Common myeloid progenitor, CD34-positive (primary cell): ENCODE results near the gene ACSL1. TPM values are rescaled to one million over a fixed set of nuclear protein-coding genes. Genes with fewer than 3 reads are reported as not detected.

Experiments
- CTCF ChIA-PET: fragments of 350-600 bp; sonication (Branson Sonifier 250); formaldehyde crosslinking; loops from one replicate; lab custom pipeline; 2021; ENCODE audit warnings: antibody characterized with exemption; lab: Charles Lee
- POLR2A ChIA-PET: fragments of 350-600 bp; sonication (Branson Sonifier 250); formaldehyde crosslinking; loops from one replicate; lab custom pipeline; 2021; ENCODE audit warnings: antibody characterized with exemption; lab: Charles Lee
- DNase-seq, 3 donors: peaks; one replicate each; pipeline versions ENCODE4 v3.0.0 to v3.0.0-alpha.2; 2013
- H3K27ac ChIP-seq, 2 experiments: 1 replicate in 1 of 2; 2 replicates in 1 of 2; pipeline ENCODE4 v1.7.0; 2013; ENCODE audit warnings: inconsistent platforms in 2 of 2, low read length in 2 of 2, mild to moderate bottlenecking in 2 of 2, low read depth in 1 of 2, moderate library complexity in 1 of 2; ENCODE audit not compliant: severe bottlenecking in 2 of 2, insufficient read depth in 1 of 2, poor library complexity in 1 of 2
- H3K27me3 ChIP-seq, 5 experiments: replicated peaks in 2 of 5; 1 replicate in 3 of 5; 2 replicates in 2 of 5; pipeline versions ENCODE4 v1.6.1 to v1.7.0; 2013; ENCODE audit warnings: low read length in 4 of 5, mild to moderate bottlenecking in 2 of 5, moderate library complexity in 2 of 5, inconsistent platforms in 1 of 5; ENCODE audit not compliant: insufficient read depth in 5 of 5, control insufficient read depth in 4 of 5
- H3K36me3 ChIP-seq, 4 experiments: 1 replicate in 2 of 4; 2 replicates in 2 of 4; pipeline versions ENCODE4 v1.6.1 to v1.7.0; 2013; ENCODE audit warnings: low read length in 3 of 4, control low read depth in 1 of 4, mild to moderate bottlenecking in 1 of 4; ENCODE audit not compliant: control insufficient read depth in 4 of 4, insufficient read depth in 4 of 4
- H3K4me1 ChIP-seq, 4 experiments: 1 replicate in 3 of 4; 2 replicates in 1 of 4; pipeline versions ENCODE4 v1.6.1 to v1.7.1; 2013; ENCODE audit warnings: low read length in 3 of 4, mild to moderate bottlenecking in 3 of 4, control low read depth in 1 of 4, inconsistent platforms in 1 of 4, moderate library complexity in 1 of 4; ENCODE audit not compliant: control insufficient read depth in 4 of 4, insufficient read depth in 4 of 4; ENCODE audit errors: control extremely low read depth in 1 of 4
- H3K4me3 ChIP-seq, 7 experiments: 1 replicate in 4 of 7; 2 replicates in 3 of 7; pipeline versions ENCODE4 v1.5.1 to v1.7.0; 2013; ENCODE audit warnings: mild to moderate bottlenecking in 7 of 7, low read length in 6 of 7, moderate library complexity in 6 of 7, inconsistent platforms in 2 of 7, low read depth in 2 of 7, control low read depth in 1 of 7; ENCODE audit not compliant: insufficient read depth in 4 of 7, control insufficient read depth in 1 of 7; ENCODE audit errors: extremely low read depth in 1 of 7
- H3K9me3 ChIP-seq, 5 experiments: 1 replicate in 4 of 5; 2 replicates in 1 of 5; pipeline versions ENCODE4 v1.6.1 to v1.7.1; 2013; ENCODE audit warnings: low read length in 4 of 5, mild to moderate bottlenecking in 2 of 5, inconsistent platforms in 1 of 5, low read depth in 1 of 5, moderate library complexity in 1 of 5; ENCODE audit not compliant: control insufficient read depth in 4 of 5, insufficient read depth in 2 of 5; ENCODE audit errors: control extremely low read depth in 1 of 5
- WGBS: methylation state at CpG from one replicate; pipeline ENCODE4 v1.1.5; 2013; ENCODE audit not compliant: insufficient coverage; 5-methylcytosine and 5-hydroxymethylcytosine counted together
- polyA plus RNA-seq: library from polyadenylated mRNA; unstranded; fragments of 120-200 nt; gene quantifications from one replicate; pipeline ENCODE4 v1.2.1, GENCODE V29; 2013

Gene ACSL1, protein sequence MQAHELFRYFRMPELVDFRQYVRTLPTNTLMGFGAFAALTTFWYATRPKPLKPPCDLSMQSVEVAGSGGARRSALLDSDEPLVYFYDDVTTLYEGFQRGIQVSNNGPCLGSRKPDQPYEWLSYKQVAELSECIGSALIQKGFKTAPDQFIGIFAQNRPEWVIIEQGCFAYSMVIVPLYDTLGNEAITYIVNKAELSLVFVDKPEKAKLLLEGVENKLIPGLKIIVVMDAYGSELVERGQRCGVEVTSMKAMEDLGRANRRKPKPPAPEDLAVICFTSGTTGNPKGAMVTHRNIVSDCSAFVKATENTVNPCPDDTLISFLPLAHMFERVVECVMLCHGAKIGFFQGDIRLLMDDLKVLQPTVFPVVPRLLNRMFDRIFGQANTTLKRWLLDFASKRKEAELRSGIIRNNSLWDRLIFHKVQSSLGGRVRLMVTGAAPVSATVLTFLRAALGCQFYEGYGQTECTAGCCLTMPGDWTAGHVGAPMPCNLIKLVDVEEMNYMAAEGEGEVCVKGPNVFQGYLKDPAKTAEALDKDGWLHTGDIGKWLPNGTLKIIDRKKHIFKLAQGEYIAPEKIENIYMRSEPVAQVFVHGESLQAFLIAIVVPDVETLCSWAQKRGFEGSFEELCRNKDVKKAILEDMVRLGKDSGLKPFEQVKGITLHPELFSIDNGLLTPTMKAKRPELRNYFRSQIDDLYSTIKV
- 38.9 TPM for polyA plus RNA-seq

DNA sequence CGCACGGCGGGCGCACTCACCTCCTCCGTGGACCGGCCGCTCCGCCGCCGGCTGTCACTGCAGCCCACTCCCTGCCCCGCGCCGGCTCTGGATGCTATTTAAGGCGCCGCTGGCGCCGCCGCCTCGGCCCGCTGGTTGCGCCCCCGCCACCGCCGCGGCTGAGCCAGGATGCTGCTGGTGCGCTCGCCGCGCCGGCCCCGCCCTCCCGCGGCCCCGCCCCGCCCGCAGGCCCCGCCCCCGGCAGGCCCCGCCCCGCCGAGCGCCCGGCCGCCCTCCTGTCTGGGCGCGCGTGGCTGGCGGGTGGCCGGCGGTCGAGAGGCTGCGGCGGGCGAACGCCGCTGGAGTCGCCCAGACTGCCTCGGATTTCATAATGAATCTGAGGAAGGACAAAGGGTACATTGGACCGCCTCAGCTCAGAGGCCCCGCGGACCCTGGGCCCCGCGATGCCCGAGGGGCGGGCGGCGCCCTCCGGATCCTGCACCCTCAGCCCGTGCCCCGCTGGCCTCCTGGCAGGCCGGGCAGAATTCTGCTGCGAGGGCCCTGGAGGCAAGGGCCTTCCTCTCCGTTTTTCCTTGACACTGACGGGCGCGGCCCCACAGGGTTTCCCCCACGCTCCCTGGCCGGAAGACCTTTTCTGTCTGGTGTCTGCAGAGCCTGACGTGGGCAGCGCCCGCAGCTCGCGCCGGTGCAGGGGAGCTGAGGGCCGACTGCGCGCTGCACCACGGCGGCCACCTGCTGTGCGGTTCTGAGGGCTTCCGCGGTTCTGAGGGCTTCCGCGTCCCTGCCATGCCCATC, at the start of gene ACSL1:
Gene ACSL1 (minus strand): TSS at position 73 of the 795 bp plus-strand sequence. CDS start 22,454 bp downstream, outside the sequence.
- ChIA-PET POLR2A (interaction anchor here (1.1 to 1.9 kb wide), 3 partner anchors 29 to 64 kb away, joined by 3 to 8 read pairs (median 5); no protein-coding TSS in a partner anchor), CTCF (interaction anchor here (0.6 to 1.1 kb wide), 2 partner anchors 13 to 31 kb away, joined by 3 read pairs; no protein-coding TSS in a partner anchor)
- Histone ChIP-seq H3K27ac (peak within 1 kb of the TSS in 1 of 2 experiments; percentile 68), H3K4me3 (peak within 1 kb of the TSS; percentile 70 to 89 (median 74)), H3K9me3 (no peaks in the 10 kb centered on the region), H3K4me1 (peaks cover 14 to 46% (median 41%) of the 10 kb centered on the region in 4 experiments), H3K36me3 (no peaks in the 10 kb centered on the region), H3K27me3 (no peaks in the 10 kb centered on the region)
- peak; percentile 74 to 89 (median 86) for DNase-seq
- WGBS: 0% methylated on average over 65 of the region's 94 CpGs

DNA sequence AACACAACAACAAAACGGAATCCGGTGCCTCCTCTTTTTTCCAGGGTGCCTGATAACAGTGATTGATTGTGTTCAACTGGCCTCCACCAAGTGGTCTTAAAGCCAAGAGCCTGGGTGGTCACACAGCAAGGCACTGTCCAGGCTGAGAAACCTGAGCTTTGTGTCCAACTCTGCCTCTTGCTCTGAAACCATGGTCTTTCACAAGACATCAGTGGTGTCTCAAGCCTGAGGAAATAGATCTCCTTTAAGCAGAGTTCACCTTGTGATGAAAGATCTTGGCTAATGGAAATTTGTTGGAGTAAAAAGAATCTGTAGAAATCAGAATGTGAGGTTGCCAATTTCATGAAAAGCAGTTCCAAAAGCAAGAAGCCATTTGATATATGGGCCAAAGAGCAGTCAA, 47.3 kb upstream of the ACSL1 start:
- ChIA-PET POLR2A (no interaction called here), CTCF (interaction anchor here (1.0 to 1.8 kb wide), 5 partner anchors 13 to 128 kb away, joined by 3 to 7 read pairs (median 3); no protein-coding TSS in a partner anchor)
- 100% methylated on average over 1 of the region's 2 CpGs for WGBS

DNA sequence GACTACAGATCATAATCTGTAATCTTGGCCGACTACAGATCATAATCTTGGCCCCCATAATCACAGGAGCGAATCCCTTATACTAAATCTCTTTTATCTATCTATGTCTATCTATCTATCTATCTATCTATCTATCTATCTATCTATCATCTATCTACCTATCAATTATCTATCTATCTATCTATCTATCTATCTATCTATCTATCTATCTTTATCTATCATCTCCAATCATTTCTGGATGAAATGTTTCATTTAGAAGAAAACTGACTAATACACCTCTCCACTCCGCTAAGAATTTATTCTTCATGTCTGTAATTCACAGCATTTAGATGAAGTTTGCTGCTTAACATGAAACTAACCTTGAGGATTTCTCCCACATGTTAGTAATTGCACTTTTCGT, 45.0 kb upstream of the ACSL1 start:
- DNase-seq: no peak
- Histone ChIP-seq H3K27me3 (no peaks in the 10 kb centered on the region), H3K27ac (no peak overlapping the region), H3K36me3 (no peaks in the 10 kb centered on the region), H3K9me3 (peaks cover 0 to 5% (median 0%) of the 10 kb centered on the region in 5 experiments), H3K4me1 (peaks cover 8 to 28% (median 21%) of the 10 kb centered on the region in 4 experiments), H3K4me3 (no peak overlapping the region)
- ChIA-PET CTCF (interaction anchor here (0.6 kb wide), 1 partner anchor 15 kb away, joined by 4 read pairs; no protein-coding TSS in a partner anchor), POLR2A (no interaction called here)
- WGBS: 96% methylated on average over 2 of the region's 4 CpGs

More for the DNA sequence above, 47.3 kb upstream of the ACSL1 start:
- Histone ChIP-seq H3K27me3 (no peaks in the 10 kb centered on the region), H3K36me3 (no peaks in the 10 kb centered on the region), H3K27ac (no peak overlapping the region), H3K4me3 (no peak overlapping the region), H3K9me3 (peaks cover 0 to 5% (median 0%) of the 10 kb centered on the region in 5 experiments), H3K4me1 (peaks cover 0 to 7% (median 2%) of the 10 kb centered on the region in 4 experiments)
- DNase-seq: no peak

DNA sequence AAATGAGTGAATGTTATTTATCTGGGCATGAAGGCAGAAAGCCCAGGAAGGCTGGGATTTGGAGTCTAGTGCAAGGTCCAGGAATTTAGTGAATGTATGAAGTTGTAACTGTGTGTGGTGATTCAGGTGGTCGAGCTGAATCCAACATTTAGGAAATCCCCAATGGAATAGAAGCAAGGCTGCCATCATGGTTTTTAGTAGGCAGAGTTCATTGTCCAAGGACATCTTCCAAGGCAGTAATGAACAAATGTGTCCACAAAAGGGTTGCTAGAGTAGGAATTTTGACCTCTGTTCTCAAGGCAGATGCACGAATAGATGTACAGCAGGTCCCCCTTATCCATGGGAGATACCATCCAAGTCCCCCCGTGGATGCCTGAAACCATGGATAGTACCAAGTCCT, 42.9 kb upstream of the ACSL1 start:
- 100% methylated on average over 1 of the region's 3 CpGs for WGBS
- ChIA-PET POLR2A (no interaction called here), CTCF (interaction anchor here (1.3 kb wide), 1 partner anchor 44 kb away, joined by 3 read pairs; no protein-coding TSS in a partner anchor)
- Histone ChIP-seq H3K4me3 (no peak overlapping the region), H3K9me3 (peaks cover 0 to 5% (median 0%) of the 10 kb centered on the region in 5 experiments), H3K4me1 (peaks cover 8 to 29% (median 24%) of the 10 kb centered on the region in 4 experiments), H3K27ac (no peak overlapping the region), H3K27me3 (no peaks in the 10 kb centered on the region), H3K36me3 (no peaks in the 10 kb centered on the region)
- no peak for DNase-seq

DNA sequence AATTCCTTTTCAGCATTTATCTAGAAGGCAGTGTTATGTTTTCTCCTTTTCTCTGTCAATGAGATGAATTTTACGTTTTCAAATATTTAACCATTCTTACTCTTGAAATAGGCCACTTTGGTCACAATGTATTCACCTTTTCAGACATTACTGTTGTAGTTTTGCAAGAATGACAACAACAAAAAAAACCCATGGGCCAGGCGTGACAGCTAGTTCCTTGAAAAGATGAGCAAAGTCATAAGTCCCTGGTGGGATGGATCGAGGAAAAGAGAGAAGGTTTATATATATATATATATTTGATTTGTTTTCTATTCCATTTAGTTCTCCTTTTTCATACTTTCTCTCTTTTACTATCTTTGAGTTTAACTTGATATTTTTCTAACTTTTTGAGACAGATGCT, 38.1 kb upstream of the ACSL1 start:
- ChIA-PET CTCF (interaction anchor here (0.6 kb wide), 1 partner anchor 29 kb away, joined by 3 read pairs; no protein-coding TSS in a partner anchor), POLR2A (interaction anchor here (0.7 kb wide), 1 partner anchor 296 kb away, joined by 3 read pairs; no protein-coding TSS in a partner anchor)
- Histone ChIP-seq H3K4me3 (no peak overlapping the region), H3K36me3 (no peaks in the 10 kb centered on the region), H3K4me1 (peaks cover 28 to 46% (median 39%) of the 10 kb centered on the region in 4 experiments), H3K27ac (no peak overlapping the region), H3K9me3 (no peaks in the 10 kb centered on the region), H3K27me3 (no peaks in the 10 kb centered on the region)
- WGBS: 100% methylated on average over 1 of the region's 3 CpGs
- no peak for DNase-seq

DNA sequence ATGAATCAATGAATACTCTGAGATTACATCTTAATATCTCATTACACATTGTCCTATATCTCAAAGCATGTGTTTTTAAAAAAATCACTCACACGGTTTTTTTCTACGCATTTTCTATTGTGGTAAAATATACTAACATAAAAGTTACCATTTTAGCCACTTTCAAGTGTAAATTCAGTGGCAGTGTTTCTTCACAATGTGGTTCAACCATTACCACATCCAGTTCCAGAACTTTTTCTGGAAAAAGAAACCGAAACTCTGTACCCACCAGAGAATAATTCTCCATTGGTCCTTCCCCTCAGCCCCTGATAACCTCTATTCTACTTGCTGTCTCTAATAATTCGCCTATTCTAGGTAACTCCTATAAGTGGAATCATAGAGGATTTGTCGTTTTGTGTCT, 35.3 kb upstream of the ACSL1 start:
- Histone ChIP-seq H3K4me3 (no peak overlapping the region), H3K36me3 (no peaks in the 10 kb centered on the region), H3K4me1 (peaks cover 27 to 39% (median 34%) of the 10 kb centered on the region in 4 experiments), H3K9me3 (no peaks in the 10 kb centered on the region), H3K27ac (no peak overlapping the region), H3K27me3 (no peaks in the 10 kb centered on the region)
- 100% methylated on average over 2 of the region's 5 CpGs for WGBS
- DNase-seq: peak in 2 of 3 donors; percentile 72 to 74
- ChIA-PET POLR2A (no interaction called here), CTCF (no interaction called here)
